Hepatocyte (in vitro differentiated cells): ENCODE measurements around the gene IRX4. TPM values are rescaled to one million over a fixed set of nuclear protein-coding genes. Genes with fewer than 3 reads are reported as not detected.

ENCODE experiments used
- DNase-seq: peaks from one replicate; pipeline ENCODE4 v3.0.0-alpha.2; 2016; ENCODE audit warnings: low spot score
- H2AFZ ChIP-seq: fragments of 200-600 bp; sonication (generic); 2 replicates; pipeline ENCODE4 v1.6.0; 2016; ENCODE audit warnings: antibody characterized with exemption, mild to moderate bottlenecking
- H3K27ac ChIP-seq: fragments of 200-600 bp; sonication (generic); 2 replicates; pipeline ENCODE4 v1.5.1; 2016; ENCODE audit warnings: mild to moderate bottlenecking
- H3K27me3 ChIP-seq: fragments of 200-600 bp; sonication (generic); 2 replicates; pipeline ENCODE4 v1.6.1; 2016
- H3K36me3 ChIP-seq: fragments of 200-600 bp; sonication (generic); replicated peaks from 2 replicates; pipeline ENCODE4 v1.5.1; 2016; ENCODE audit warnings: low read depth; ENCODE audit not compliant: insufficient read depth
- H3K4me1 ChIP-seq: fragments of 200-600 bp; sonication (generic); 2 replicates; pipeline ENCODE4 v1.5.1; 2016; ENCODE audit warnings: mild to moderate bottlenecking, moderate library complexity; ENCODE audit not compliant: insufficient read depth
- H3K4me2 ChIP-seq: fragments of 200-600 bp; sonication (generic); 2 replicates; pipeline ENCODE4 v1.6.0; 2016
- H3K4me3 ChIP-seq: fragments of 200-600 bp; sonication (generic); 2 replicates; pipeline ENCODE4 v1.5.1; 2016; ENCODE audit warnings: mild to moderate bottlenecking
- H3K79me2 ChIP-seq: fragments of 200-600 bp; sonication (generic); 2 replicates; pipeline ENCODE4 v1.6.0; 2017; ENCODE audit warnings: mild to moderate bottlenecking
- H3K9me2 ChIP-seq: fragments of 200-600 bp; sonication (generic); replicated peaks from 2 replicates; pipeline ENCODE4 v1.6.0; 2017; ENCODE audit warnings: mild to moderate bottlenecking; ENCODE audit not compliant: insufficient read depth
- H3K9me3 ChIP-seq: fragments of 200-600 bp; sonication (generic); 2 replicates; pipeline ENCODE4 v1.5.1; 2016; ENCODE audit warnings: low read depth, mild to moderate bottlenecking
- H4K20me1 ChIP-seq: fragments of 200-600 bp; sonication (generic); 2 replicates; pipeline ENCODE4 v1.6.0; 2016; ENCODE audit warnings: mild to moderate bottlenecking; ENCODE audit not compliant: insufficient read depth, poor library complexity, severe bottlenecking
- EZH2 ChIP-seq: fragments of 200-600 bp; sonication (generic); IDR thresholded peaks from 2 replicates; pipeline ENCODE4 v1.6.1; 2016; ENCODE audit warnings: antibody characterized with exemption, mild to moderate bottlenecking, borderline replicate concordance
- EZH2phosphoT487 ChIP-seq: fragments of 200-600 bp; sonication (generic); IDR thresholded peaks from one replicate; pipeline ENCODE4 v1.6.1; 2018; ENCODE audit warnings: antibody characterized with exemption, mild to moderate bottlenecking, low read depth, moderate library complexity; ENCODE audit not compliant: unreplicated experiment, severe bottlenecking
- WGBS: methylation state at CpG from one replicate; pipeline ENCODE4 v1.1.6; 2016; ENCODE audit warnings: low lambda C conversion rate; ENCODE audit errors: missing lambda C conversion rate; 5-methylcytosine and 5-hydroxymethylcytosine counted together
- polyA plus RNA-seq: library from polyadenylated mRNA; unstranded; fragments of >200 nt; fragmentation: Nextera tagmentation; extraction: Ambion mirVana; gene quantifications from 2 replicates; pipeline ENCODE4 v1.2.1, GENCODE V29; 2016
- total RNA-seq: library from RNA; depleted of rRNA; stranded (reverse); fragments of >200 nt; gene quantifications from 2 replicates; pipeline ENCODE4 v1.2.3, GENCODE V29; 2014
- TF ChIP-seq, protein P1 (sequence below): fragments of 200-600 bp; sonication (generic); IDR thresholded peaks from 2 replicates; pipeline ENCODE4 v1.5.1; 2016; ENCODE audit warnings: antibody characterized with exemption, mild to moderate bottlenecking; ENCODE audit not compliant: poor library complexity

The IRX4 gene
- total RNA-seq, result not detected in 2 replicates
- polyA plus RNA-seq, result not detected in 2 replicates

- Histone ChIP-seq H3K36me3 (no peaks in the 10 kb centered on the region), H3K79me2 (no peaks in the 10 kb centered on the region), H3K27me3 (peaks cover 95% of the 10 kb centered on the region), H3K9me2 (no peaks in the 10 kb centered on the region), H3K4me2 (peak within 1 kb of the TSS; percentile 81), H3K4me1 (peaks cover 16% of the 10 kb centered on the region), H3K9me3 (no peaks in the 10 kb centered on the region), H3K27ac (no peak within 1 kb of the TSS), H4K20me1 (peaks cover 2% of the 10 kb centered on the region), H3K4me3 (no peak within 1 kb of the TSS), H2AFZ (peak within 1 kb of the TSS; percentile 66)
- no peak for DNase-seq
- 2% methylated on average over 35 of the region's 83 CpGs for WGBS
- no peak for TF ChIP-seq EZH2phosphoT487
- peak; percentile 80 for TF ChIP-seq EZH2
- TF ChIP-seq, protein P1, sequence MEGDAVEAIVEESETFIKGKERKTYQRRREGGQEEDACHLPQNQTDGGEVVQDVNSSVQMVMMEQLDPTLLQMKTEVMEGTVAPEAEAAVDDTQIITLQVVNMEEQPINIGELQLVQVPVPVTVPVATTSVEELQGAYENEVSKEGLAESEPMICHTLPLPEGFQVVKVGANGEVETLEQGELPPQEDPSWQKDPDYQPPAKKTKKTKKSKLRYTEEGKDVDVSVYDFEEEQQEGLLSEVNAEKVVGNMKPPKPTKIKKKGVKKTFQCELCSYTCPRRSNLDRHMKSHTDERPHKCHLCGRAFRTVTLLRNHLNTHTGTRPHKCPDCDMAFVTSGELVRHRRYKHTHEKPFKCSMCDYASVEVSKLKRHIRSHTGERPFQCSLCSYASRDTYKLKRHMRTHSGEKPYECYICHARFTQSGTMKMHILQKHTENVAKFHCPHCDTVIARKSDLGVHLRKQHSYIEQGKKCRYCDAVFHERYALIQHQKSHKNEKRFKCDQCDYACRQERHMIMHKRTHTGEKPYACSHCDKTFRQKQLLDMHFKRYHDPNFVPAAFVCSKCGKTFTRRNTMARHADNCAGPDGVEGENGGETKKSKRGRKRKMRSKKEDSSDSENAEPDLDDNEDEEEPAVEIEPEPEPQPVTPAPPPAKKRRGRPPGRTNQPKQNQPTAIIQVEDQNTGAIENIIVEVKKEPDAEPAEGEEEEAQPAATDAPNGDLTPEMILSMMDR, result no peak
These were observed at the start of gene IRX4 for GRCh38 chr5:1882337-1883119. Gene IRX4, minus strand, starts transcription at chr5:1882925. Its CDS starts 278 bp downstream, at chr5:1882647.

GRCh38 chr5:1931604-1932231 is 49.0 kb upstream of the IRX4 start:
- no peaks in the 10 kb centered on the region for H3K9me3 ChIP-seq
- peak overlapping the region; percentile 21 for H3K4me3 ChIP-seq
- peak overlapping the region; percentile 88 for H3K4me2 ChIP-seq
- H3K4me1 ChIP-seq, result peaks cover 13% of the 10 kb centered on the region
- WGBS, result 11% methylated on average over 27 of the region's 27 CpGs
- peak; percentile 37 for DNase-seq
- H3K9me2 ChIP-seq, result no peaks in the 10 kb centered on the region
- H3K27ac ChIP-seq, result no peak overlapping the region
- no peaks in the 10 kb centered on the region for H4K20me1 ChIP-seq
- peaks cover 48% of the 10 kb centered on the region for H3K27me3 ChIP-seq
- peak; percentile 31 for TF ChIP-seq EZH2
- TF ChIP-seq, protein P1, result no peak
- H2AFZ ChIP-seq, result peak overlapping the region; percentile 58
- no peaks in the 10 kb centered on the region for H3K79me2 ChIP-seq
- no peaks in the 10 kb centered on the region for H3K36me3 ChIP-seq

- no peak overlapping the region for H3K27ac ChIP-seq
- no peaks in the 10 kb centered on the region for H3K36me3 ChIP-seq
- H3K27me3 ChIP-seq, result peaks cover 50% of the 10 kb centered on the region
- peak; percentile 49 for DNase-seq
- H3K9me2 ChIP-seq, result no peaks in the 10 kb centered on the region
- H3K4me3 ChIP-seq, result peak overlapping the region; percentile 21
- TF ChIP-seq EZH2 (no peak), EZH2phosphoT487 (no peak)
- TF ChIP-seq, protein P1, result no peak
- H3K4me1 ChIP-seq, result peaks cover 13% of the 10 kb centered on the region
- peak overlapping the region; percentile 88 for H3K4me2 ChIP-seq
- no peaks in the 10 kb centered on the region for H3K79me2 ChIP-seq
- 2% methylated on average over 58 of the region's 66 CpGs for WGBS
- peak overlapping the region; percentile 58 for H2AFZ ChIP-seq
- H3K9me3 ChIP-seq, result no peaks in the 10 kb centered on the region
- H4K20me1 ChIP-seq, result no peaks in the 10 kb centered on the region
These were observed 48.3 kb upstream of the IRX4 start for GRCh38 chr5:1930880-1931603.
